GM12874 (cell line): ENCODE results near the gene DYSF.

Experiments used
- CTCF ChIP-seq: IDR thresholded peaks from 2 replicates; pipeline ENCODE4 v1.5.1; 2011; ENCODE audit warnings: low read depth, mild to moderate bottlenecking, control low read depth, low read length, moderate library complexity; ENCODE audit not compliant: insufficient read depth

The DYSF gene

GRCh38 chr2:71453404-71454220, at the start of gene DYSF:
Gene DYSF, plus strand, starts transcription at chr2:71453561.
- TF ChIP-seq CTCF, result no peak

- no peak for TF ChIP-seq CTCF
These were observed 43.8 kb upstream of the DYSF start for GRCh38 chr2:71409611-71410010.

- no peak for TF ChIP-seq CTCF
These were observed 42.7 kb upstream of the DYSF start for GRCh38 chr2:71410696-71411095.

GRCh38 chr2:71417300-71418202, 35.8 kb upstream of the DYSF start:
- TF ChIP-seq CTCF, result no peak

GRCh38 chr2:71419145-71419544, 34.2 kb upstream of the DYSF start:
- TF ChIP-seq CTCF, result no peak

- no peak for TF ChIP-seq CTCF
These were observed 33.4 kb upstream of the DYSF start for GRCh38 chr2:71419976-71420375.

- TF ChIP-seq CTCF, result no peak
These were observed 30.6 kb upstream of the DYSF start for GRCh38 chr2:71422786-71423185.
